Central memory CD8-positive, alpha-beta T cell (primary cell): ENCODE results near the gene CRY2.
A peak's percentile ranks its signal among the peaks of the same experiment; 100 is the strongest.

ENCODE experiments used
- ATAC-seq: fragments of 150-1000 bp; cut with Tn5 transposase; replicated peaks from 2 replicates; pipeline ENCODE4 v1.10.0; 2022; ENCODE audit warnings: mild to moderate bottlenecking, moderate FRiP score, moderate number of reproducible peaks; ENCODE audit not compliant: poor library complexity, severe bottlenecking; ENCODE audit errors: extremely low read depth
- DNase-seq, 2 donors: peaks; one replicate each; pipeline ENCODE4 v3.0.0; 2021; ENCODE audit warnings: low spot score in 2 of 2
- H3K27ac Mint-ChIP-seq: one replicate; pipeline ENCODE4 v1.8.0; 2022; ENCODE audit warnings: low read depth, mild to moderate bottlenecking, moderate library complexity, mixed read lengths
- H3K27me3 Mint-ChIP-seq: one replicate; pipeline ENCODE4 v1.8.0; 2022; ENCODE audit warnings: mixed read lengths
- H3K36me3 Mint-ChIP-seq: one replicate; pipeline ENCODE4 v1.8.0; 2022; ENCODE audit warnings: mild to moderate bottlenecking, moderate library complexity, mixed read lengths; ENCODE audit not compliant: insufficient read depth
- H3K4me1 Mint-ChIP-seq: one replicate; pipeline ENCODE4 v1.8.0; 2022; ENCODE audit warnings: mixed read lengths
- H3K4me3 Mint-ChIP-seq: one replicate; pipeline ENCODE4 v1.8.0; 2022; ENCODE audit warnings: mild to moderate bottlenecking, moderate library complexity, mixed read lengths
- H3K9me3 Mint-ChIP-seq: one replicate; pipeline ENCODE4 v1.8.0; 2022; ENCODE audit warnings: mixed read lengths

Gene CRY2

DNA sequence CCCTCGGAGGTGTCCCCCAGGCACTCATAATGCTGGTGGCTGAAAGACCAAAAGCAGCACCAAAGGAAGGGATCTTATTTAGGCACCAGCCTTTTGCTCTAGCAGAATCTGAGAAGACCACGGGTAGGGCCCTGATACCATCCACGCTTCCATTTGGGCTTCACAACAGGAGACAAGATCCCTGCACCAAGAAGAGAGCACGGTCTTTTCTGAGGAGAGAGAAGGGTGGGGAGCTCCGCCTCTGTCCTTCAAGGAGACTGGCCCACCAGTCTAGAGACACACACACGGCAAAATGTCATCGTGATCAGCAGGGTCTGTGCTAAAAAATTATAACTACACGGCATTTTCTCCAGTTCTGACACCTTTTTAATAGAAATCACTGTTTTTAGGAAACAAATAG is 84.9 kb downstream of the CRY2 start:
- H3K4me1 Mint-ChIP-seq: peaks cover 32% of the 10 kb centered on the region
- DNase-seq (no peak), ATAC-seq (no peak)
- H3K36me3 Mint-ChIP-seq: peaks cover 46% of the 10 kb centered on the region
- no peak overlapping the region for H3K27ac Mint-ChIP-seq
- no peaks in the 10 kb centered on the region for H3K27me3 Mint-ChIP-seq
- peak overlapping the region; percentile 38 for H3K4me3 Mint-ChIP-seq
- H3K9me3 Mint-ChIP-seq: no peaks in the 10 kb centered on the region
